ENCODE data around the gene NDUFAF4. TPM values are rescaled to one million over a fixed set of nuclear protein-coding genes. Genes with fewer than 3 reads are reported as not detected.
"Not testable (repeated sequence)": the region's sequence is repeated elsewhere in the genome, so short reads cannot be mapped to it uniquely, and the experiment has no call there.

Gene NDUFAF4
- total RNA-seq, 2 donors from 2014 or later, result 48.0 to 51.9 TPM

DNA sequence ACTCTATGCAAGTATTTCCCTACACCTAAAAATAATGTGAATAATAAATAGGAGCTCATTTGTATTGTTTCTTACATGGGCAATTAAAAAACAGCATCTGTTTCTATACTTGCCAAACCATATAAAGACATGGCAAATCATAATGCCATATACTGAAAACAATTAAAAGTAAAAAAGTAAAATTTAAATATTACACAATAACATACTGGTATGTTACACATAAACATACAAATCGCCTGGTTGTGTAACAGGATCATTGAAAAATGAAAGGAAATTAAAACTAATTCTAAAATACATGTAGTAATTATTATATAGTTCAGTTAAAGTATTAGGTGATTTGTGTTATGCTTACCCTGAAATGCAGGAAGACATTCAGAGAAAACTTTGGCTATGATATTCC is 11.2 kb downstream of the NDUFAF4 start:
- TF ChIP-seq, protein P1, sequence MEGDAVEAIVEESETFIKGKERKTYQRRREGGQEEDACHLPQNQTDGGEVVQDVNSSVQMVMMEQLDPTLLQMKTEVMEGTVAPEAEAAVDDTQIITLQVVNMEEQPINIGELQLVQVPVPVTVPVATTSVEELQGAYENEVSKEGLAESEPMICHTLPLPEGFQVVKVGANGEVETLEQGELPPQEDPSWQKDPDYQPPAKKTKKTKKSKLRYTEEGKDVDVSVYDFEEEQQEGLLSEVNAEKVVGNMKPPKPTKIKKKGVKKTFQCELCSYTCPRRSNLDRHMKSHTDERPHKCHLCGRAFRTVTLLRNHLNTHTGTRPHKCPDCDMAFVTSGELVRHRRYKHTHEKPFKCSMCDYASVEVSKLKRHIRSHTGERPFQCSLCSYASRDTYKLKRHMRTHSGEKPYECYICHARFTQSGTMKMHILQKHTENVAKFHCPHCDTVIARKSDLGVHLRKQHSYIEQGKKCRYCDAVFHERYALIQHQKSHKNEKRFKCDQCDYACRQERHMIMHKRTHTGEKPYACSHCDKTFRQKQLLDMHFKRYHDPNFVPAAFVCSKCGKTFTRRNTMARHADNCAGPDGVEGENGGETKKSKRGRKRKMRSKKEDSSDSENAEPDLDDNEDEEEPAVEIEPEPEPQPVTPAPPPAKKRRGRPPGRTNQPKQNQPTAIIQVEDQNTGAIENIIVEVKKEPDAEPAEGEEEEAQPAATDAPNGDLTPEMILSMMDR (conservative IDR thresholded peaks at IDR 0.05), result no peak
- H3K9me3 ChIP-seq (ENCODE audit: control insufficient read depth, low read length), result no peaks in the 10 kb centered on the region
- no peaks in the 10 kb centered on the region for H3K9me3 Mint-ChIP-seq
- H3K4me1 Mint-ChIP-seq, result no peaks in the 10 kb centered on the region
- no CpG with 5 or more reads among the region's 1 CpG for WGBS, 2 experiments (ENCODE audit: insufficient coverage in 1 of 2, insufficient read length in 1 of 2)
- no peaks in the 10 kb centered on the region for H3K27me3 ChIP-seq (ENCODE audit: control insufficient read depth, insufficient read depth, low read length, poor library complexity, severe bottlenecking)
- no peak overlapping the region for H3K27ac Mint-ChIP-seq
- H3K4me1 ChIP-seq (ENCODE audit: control insufficient read depth, insufficient read depth, low read length), result no peaks in the 10 kb centered on the region
- H3K36me3 ChIP-seq (ENCODE audit: control insufficient read depth, insufficient read depth, low read length), result peaks cover 14% of the 10 kb centered on the region
- no peak overlapping the region for H3K9ac ChIP-seq (ENCODE audit: extremely low read depth, low read length, poor library complexity, severe bottlenecking)
- no peak overlapping the region for H3K4me3 ChIP-seq (ENCODE audit: low read length)
- no peak for DNase-seq
- no peak overlapping the region for H3K27ac ChIP-seq (ENCODE audit: low read depth, low read length)
- H3K4me3 Mint-ChIP-seq, result no peak overlapping the region
- no peaks in the 10 kb centered on the region for H3K27me3 Mint-ChIP-seq (ENCODE audit: insufficient read depth)
- peaks cover 12% of the 10 kb centered on the region for H3K36me3 Mint-ChIP-seq (ENCODE audit: low read depth)

- H3K9me3 ChIP-seq (ENCODE audit: control insufficient read depth, low read length); H3K36me3 Mint-ChIP-seq (ENCODE audit: low read depth); H3K27me3 ChIP-seq (ENCODE audit: control insufficient read depth, insufficient read depth, low read length, poor library complexity, severe bottlenecking); H3K9ac ChIP-seq (ENCODE audit: extremely low read depth, low read length, poor library complexity, severe bottlenecking); DNase-seq; H3K36me3 ChIP-seq (ENCODE audit: control insufficient read depth, insufficient read depth, low read length); H3K4me1 ChIP-seq (ENCODE audit: control insufficient read depth, insufficient read depth, low read length); H3K27ac Mint-ChIP-seq; H3K4me3 Mint-ChIP-seq; H3K9me3 Mint-ChIP-seq; H3K27ac ChIP-seq (ENCODE audit: low read depth, low read length); H3K4me1 Mint-ChIP-seq; H3K4me3 ChIP-seq (ENCODE audit: low read length); H3K27me3 Mint-ChIP-seq (ENCODE audit: insufficient read depth): not testable (repeated sequence)
- 84 to 87% methylated on average over 4 to 5 of the region's 5 CpGs for WGBS, 2 experiments (ENCODE audit: insufficient coverage in 1 of 2, insufficient read length in 1 of 2)
Observed at GRCh38 chr6:96885187-96885631, 12.5 kb downstream of the NDUFAF4 start.

- no peaks in the 10 kb centered on the region for H3K9me3 Mint-ChIP-seq
- H3K36me3 ChIP-seq (ENCODE audit: control insufficient read depth, insufficient read depth, low read length), result no peaks in the 10 kb centered on the region
- no peaks in the 10 kb centered on the region for H3K36me3 Mint-ChIP-seq (ENCODE audit: low read depth)
- no peak overlapping the region for H3K27ac ChIP-seq (ENCODE audit: low read depth, low read length)
- H3K27ac Mint-ChIP-seq, result no peak overlapping the region
- no peaks in the 10 kb centered on the region for H3K4me1 Mint-ChIP-seq
- no peak overlapping the region for H3K4me3 ChIP-seq (ENCODE audit: low read length)
- H3K4me3 Mint-ChIP-seq, result no peak overlapping the region
- no peaks in the 10 kb centered on the region for H3K4me1 ChIP-seq (ENCODE audit: control insufficient read depth, insufficient read depth, low read length)
- DNase-seq, result no peak
- H3K9ac ChIP-seq (ENCODE audit: extremely low read depth, low read length, poor library complexity, severe bottlenecking), result no peak overlapping the region
- TF ChIP-seq, protein P1 (conservative IDR thresholded peaks at IDR 0.05), result no peak
- no peaks in the 10 kb centered on the region for H3K9me3 ChIP-seq (ENCODE audit: control insufficient read depth, low read length)
- H3K27me3 ChIP-seq (ENCODE audit: control insufficient read depth, insufficient read depth, low read length, poor library complexity, severe bottlenecking), result no peaks in the 10 kb centered on the region
- H3K27me3 Mint-ChIP-seq (ENCODE audit: insufficient read depth), result no peaks in the 10 kb centered on the region
Observed at GRCh38 chr6:96878143-96878542, 19.5 kb downstream of the NDUFAF4 start.

- H3K4me3 ChIP-seq (ENCODE audit: low read length), result no peak overlapping the region
- Mint-ChIP-seq H3K27ac (no peak overlapping the region), H3K36me3 (ENCODE audit: low read depth) (no peaks in the 10 kb centered on the region), H3K27me3 (ENCODE audit: insufficient read depth) (no peaks in the 10 kb centered on the region), H3K4me3 (no peak overlapping the region), H3K4me1 (no peaks in the 10 kb centered on the region), H3K9me3 (no peaks in the 10 kb centered on the region)
- no peaks in the 10 kb centered on the region for H3K36me3 ChIP-seq (ENCODE audit: control insufficient read depth, insufficient read depth, low read length)
- 92 to 96% methylated on average over 7 to 9 of the region's 9 CpGs for WGBS, 2 experiments (ENCODE audit: insufficient coverage in 1 of 2, insufficient read length in 1 of 2)
- no peaks in the 10 kb centered on the region for H3K9me3 ChIP-seq (ENCODE audit: control insufficient read depth, low read length)
- no peaks in the 10 kb centered on the region for H3K27me3 ChIP-seq (ENCODE audit: control insufficient read depth, insufficient read depth, low read length, poor library complexity, severe bottlenecking)
- H3K27ac ChIP-seq (ENCODE audit: low read depth, low read length), result no peak overlapping the region
- H3K4me1 ChIP-seq (ENCODE audit: control insufficient read depth, insufficient read depth, low read length), result no peaks in the 10 kb centered on the region
- TF ChIP-seq, protein P1 (conservative IDR thresholded peaks at IDR 0.05), result no peak
- H3K9ac ChIP-seq (ENCODE audit: extremely low read depth, low read length, poor library complexity, severe bottlenecking), result no peak overlapping the region
- no peak for DNase-seq
Observed at GRCh38 chr6:96876886-96877545, 20.7 kb downstream of the NDUFAF4 start.

Measured in endodermal cell (in vitro differentiated cells).